GM21526 (cell line): Measurements from ENCODE around the gene IL2RA.

Experiments used
- ATAC-seq: cut with Tn5 transposase; IDR thresholded peaks from one replicate; pipeline ENCODE4 v1.9.1; 2021; ENCODE audit warnings: moderate library complexity; ENCODE audit not compliant: unreplicated experiment, low FRiP score

The IL2RA gene

DNA sequence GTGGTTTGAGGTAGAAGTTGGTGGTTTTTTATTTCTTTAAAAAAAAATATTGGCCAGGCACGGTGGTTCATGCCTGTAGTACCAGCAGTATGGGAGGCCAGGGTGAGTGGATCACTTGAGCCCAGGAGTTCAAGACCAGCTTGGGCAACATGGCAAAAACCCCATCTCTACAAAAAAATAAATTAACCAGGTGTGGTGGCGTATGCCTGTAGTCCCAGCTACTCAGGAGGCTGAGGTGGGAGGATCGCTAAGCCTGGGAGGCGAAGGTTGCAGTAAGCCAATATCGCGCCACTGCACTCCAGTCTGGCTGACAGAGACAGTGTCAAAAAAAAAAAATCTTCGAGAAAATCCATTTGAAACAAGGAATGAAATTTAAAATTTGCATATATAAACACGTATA, 1.1 kb downstream of the IL2RA start:
- no peak for ATAC-seq

DNA sequence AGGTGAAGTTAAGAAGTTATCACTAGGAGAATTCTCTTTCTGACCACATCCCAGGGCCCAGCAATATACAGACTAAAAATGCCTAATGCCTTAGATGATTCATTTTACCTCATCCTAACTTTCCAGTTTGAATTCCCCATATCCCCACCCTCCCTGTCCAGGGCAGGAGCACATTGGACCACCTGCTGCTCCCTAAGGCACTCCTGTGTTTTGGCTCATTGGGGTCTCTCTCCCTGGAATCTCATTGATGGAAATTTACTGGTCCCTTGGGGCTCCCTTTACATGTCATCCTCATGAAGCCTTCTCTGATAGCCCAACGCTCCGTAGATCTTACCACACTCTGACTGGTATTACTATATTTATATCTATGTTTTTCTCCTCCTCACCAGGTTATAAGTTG, 2.7 kb downstream of the IL2RA start:
- ATAC-seq = no peak

DNA sequence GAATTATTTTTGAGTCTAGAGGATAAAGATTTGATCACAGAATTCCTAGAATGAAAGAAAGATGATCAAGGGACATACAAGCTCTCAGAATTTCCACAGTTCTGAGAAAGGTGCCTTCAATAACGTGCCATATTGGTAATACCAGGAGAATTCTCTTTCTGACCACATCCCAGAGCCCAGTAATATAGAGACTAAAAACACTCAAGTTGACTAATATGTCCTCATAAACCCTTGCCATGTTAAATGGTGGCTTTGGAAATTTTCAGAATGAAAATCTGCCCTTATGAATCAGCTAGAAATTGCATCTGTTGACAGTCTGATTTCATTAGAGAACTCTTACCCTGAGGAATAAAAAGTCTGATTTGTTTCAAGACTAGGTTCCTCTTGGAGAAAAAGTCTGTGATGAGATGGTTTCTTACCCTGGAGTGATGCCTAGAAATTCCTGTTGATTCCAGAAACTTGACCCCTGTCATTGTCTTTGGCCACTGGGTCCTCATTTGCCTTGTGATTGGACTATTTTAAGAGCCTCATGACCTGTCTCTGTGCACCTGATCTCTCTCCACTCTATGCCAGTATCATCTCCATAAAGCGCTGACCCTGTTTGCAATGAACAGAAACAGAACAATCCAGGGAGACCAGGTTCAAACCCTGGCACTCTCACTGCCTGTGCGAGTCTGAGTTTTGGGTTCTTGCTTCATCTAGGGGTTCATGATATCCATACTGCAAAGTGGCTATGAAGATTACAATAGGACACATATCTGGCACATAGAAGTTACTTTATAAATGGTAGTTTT, 3.3 kb downstream of the IL2RA start:
- no peak for ATAC-seq

GRCh38 chr10:6056411-6057135, 5.6 kb downstream of the IL2RA start:
- no peak for ATAC-seq

- ATAC-seq = no peak
These were observed 6.2 kb downstream of the IL2RA start for GRCh38 chr10:6055929-6056328.

DNA sequence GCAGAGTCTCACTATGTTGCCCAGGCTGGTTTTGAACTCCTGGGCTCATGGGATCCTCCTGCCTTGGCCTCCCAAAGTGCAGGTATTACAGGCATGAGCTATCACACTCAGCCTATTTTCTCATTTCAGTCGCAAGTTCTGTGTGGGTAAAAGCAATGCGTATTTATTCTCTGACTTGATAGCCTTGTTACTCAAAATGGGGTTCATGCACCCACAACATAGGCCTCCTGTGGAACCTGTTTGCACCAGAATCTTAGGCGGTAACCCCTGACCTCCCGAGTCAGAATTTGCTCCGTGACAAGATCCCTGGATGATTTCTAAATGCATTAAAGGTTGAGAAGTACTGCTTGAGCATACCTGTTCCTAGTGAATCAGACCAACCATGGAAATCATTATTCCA, 7.3 kb downstream of the IL2RA start:
- ATAC-seq = no peak

DNA sequence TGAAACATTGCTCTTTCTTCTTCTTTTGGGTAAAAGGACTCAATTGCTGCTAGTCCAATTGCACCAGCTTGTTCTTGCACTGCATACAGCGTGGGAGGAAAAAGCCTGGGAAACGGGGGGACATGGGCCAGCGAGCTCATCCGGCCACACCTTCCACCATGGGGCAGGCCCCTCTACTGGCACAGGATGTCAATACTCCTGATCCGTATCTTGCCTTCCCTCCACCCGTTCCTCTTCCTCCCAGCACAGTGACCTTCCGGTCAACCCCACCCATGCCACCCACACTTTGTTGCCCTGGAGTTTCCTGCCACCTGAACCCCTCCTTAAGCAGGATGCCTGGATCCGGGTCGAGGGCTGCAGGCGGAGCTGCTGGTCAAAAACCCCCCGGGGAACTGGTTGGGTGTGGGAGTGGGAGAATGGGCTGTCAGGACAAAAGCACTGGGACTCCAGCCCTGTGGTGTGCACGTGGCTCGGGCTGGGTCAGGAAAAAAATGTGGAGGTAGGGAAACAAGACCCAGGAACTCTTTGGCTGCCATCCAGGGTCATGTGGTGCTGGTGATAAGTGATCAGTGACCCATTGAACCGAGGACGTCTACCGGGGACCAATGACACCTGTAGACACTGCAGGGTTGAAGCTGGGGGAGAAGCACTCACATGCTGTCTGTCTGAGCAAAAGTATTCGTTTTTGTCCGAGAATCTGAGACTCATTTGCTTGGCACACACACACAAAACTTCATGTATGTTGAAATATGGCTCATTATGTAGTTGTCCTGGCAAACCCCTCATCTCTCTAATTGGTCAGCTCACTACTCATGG, 8.1 kb downstream of the IL2RA start:
- no peak for ATAC-seq

DNA sequence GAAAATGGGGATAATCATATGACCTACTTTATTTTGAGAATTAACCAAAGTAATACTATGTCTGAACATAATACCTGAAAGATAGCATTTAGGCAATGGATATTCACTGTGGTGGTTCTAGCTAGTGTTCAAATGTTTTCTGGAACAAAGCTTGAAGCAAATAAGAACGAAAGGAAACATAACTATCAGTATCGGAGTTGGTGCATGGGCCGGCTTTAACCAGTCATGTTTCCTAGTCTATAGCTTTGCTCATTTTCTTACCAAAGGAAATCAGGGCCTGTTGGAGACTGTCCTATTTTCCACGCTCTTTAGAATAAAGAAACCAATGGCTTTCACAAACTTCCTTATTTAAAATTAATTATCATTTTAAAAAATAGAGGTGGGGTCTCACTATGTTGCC, 8.9 kb downstream of the IL2RA start:
- ATAC-seq = no peak

- no peak for ATAC-seq
These were observed 9.6 kb downstream of the IL2RA start for GRCh38 chr10:6052247-6053221.

DNA sequence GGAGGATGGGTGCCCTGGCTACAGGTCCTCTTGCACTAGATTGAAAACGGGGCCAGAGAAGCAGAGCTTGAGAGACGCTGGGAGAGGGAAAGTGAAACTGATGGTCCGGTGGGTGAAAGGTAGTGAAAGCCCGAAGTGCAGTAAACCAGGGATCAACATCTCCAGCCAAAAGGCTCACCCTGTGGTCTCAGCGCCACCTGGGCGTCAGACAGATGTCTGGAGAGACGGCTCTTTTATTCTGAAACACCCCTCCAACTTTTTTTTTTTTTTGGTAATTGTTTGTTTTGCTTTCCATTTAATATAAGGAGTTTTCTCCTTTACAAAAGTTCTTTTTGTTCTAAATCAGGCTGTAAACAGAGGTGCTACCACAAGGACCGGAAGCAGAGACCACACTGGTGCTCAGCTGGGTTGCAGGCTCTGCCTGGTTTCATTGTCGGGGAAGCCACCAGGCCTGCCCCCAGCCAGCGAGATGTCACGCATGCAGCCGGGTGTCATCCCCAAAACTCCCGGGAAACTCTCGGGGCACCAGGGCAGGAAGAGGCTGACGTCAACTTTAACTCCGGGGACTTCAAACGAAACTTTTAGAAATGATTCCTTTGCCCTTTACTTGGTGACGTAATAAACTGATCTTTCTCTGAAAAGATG, 11.2 kb downstream of the IL2RA start:
- peak; percentile 71 for ATAC-seq

GRCh38 chr10:6049031-6049400, 13.2 kb downstream of the IL2RA start:
- no peak for ATAC-seq

GRCh38 chr10:6048281-6049030, 13.7 kb downstream of the IL2RA start:
- no peak for ATAC-seq

DNA sequence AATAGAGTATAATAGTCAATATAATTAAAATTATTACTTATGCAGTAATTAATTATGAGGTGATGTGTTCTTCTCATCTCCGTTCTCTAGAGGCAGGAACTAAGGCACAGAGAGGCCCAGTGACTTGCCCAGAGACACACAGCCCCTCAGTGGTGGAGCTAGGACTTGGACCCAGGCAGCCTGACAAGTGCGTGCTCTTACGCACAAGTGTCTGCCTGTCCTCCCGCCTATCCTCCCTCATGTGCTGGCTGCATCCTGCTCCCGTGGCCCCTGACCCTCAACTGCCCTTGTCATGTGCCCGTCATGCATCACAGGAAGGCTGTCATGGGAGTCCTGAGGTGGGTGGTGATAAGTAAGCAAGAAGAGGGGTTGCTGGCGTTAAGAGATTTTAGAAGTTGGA, 14.3 kb downstream of the IL2RA start:
- ATAC-seq = no peak

- ATAC-seq = no peak
These were observed 15.2 kb downstream of the IL2RA start for GRCh38 chr10:6046773-6047611.

DNA sequence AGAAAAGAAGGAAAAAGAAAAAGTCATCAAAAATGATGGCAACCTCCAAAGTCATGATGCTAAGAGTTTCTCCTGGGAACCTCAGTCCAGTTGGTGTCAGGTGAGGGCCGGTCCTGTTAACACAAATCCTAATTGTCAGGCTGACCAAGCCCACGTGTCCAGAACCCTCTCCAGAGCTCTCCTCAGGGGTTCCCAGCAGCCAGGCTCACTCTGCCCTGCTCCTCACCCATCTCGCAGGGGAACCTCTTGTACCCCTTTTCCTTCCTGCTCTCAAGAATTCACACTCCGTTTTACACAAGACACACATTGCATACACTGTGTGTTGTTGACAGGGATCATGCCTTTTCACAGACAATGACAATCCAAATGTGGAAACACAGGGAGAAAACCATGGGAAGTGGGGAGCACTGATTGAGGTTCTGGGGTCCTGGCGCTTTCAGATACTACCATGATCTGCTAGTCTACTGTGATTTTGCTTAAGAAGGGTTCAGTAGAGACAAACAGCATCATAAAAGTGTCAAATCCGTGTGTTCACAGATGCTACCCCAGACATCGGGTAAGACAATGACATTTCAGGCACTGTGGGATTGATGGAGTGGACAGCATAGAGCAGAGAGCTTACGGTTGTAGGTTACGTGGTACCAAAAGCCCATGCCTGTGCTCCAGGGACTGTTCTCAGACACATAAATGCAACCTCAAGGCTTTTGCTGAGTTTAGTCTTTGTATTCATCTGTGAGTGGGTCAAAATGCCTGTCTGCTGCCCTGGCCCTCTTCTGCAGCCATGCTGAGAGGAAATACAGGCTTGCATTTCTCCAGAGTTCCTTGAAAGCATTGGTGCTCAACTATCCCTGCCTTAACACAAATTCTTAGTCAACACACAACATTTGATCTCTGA, 16.0 kb downstream of the IL2RA start:
- no peak for ATAC-seq

- ATAC-seq = no peak
These were observed 16.8 kb downstream of the IL2RA start for GRCh38 chr10:6045314-6045848.

GRCh38 chr10:6044751-6045313, 17.3 kb downstream of the IL2RA start:
- no peak for ATAC-seq
